NB4 (cell line): Measurements from ENCODE around the gene DIPK1C.

Source experiments
- DNase-seq: peaks from one replicate; pipeline ENCODE4 v3.0.0; 2010; ENCODE audit warnings: low read depth
- H3K4me3 ChIP-seq: one replicate; pipeline ENCODE4 v1.5.1; 2011; ENCODE audit warnings: mild to moderate bottlenecking, low read depth, low read length, moderate library complexity
- MYC ChIP-seq: IDR thresholded peaks from 2 replicates; pipeline ENCODE4 v1.6.1; 2011; ENCODE audit warnings: low read depth, low read length
- POLR2A ChIP-seq: IDR thresholded peaks from 2 replicates; pipeline ENCODE4 v1.6.1; 2011; ENCODE audit warnings: mild to moderate bottlenecking; ENCODE audit not compliant: insufficient read length; ENCODE audit errors: extremely low read depth
- TF ChIP-seq, protein P1 (sequence below): IDR thresholded peaks from one replicate; pipeline ENCODE4 v1.5.1; 2012; ENCODE audit warnings: low read depth, low read length
- TF ChIP-seq, protein P2 (sequence below): IDR thresholded peaks from 2 replicates; pipeline ENCODE4 v1.6.1; 2011; ENCODE audit warnings: low read depth, low read length

DIPK1C gene

DNA sequence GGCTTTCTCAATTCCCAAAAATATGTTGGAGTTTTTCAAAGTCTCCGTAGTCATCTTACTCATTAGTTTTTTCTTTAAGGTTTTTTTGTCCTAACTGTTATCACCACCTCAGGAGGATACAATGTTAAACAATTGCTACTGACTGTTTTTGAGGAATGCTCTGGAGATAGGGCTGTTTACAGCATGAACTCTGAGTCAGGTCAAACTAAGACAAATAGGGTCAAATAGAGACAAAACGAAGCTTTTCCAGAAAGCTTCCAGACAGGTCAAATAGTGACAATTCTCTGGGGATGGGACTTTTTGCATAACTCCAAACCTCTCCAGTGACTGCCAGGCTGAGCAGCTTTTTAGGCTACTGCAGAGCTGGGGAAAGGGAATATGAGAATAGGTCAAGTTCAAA lies 15.2 kb upstream of the DIPK1C start:
- no peak overlapping the region for H3K4me3 ChIP-seq
- no peak for TF ChIP-seq MYC
- no peak for DNase-seq

DNA sequence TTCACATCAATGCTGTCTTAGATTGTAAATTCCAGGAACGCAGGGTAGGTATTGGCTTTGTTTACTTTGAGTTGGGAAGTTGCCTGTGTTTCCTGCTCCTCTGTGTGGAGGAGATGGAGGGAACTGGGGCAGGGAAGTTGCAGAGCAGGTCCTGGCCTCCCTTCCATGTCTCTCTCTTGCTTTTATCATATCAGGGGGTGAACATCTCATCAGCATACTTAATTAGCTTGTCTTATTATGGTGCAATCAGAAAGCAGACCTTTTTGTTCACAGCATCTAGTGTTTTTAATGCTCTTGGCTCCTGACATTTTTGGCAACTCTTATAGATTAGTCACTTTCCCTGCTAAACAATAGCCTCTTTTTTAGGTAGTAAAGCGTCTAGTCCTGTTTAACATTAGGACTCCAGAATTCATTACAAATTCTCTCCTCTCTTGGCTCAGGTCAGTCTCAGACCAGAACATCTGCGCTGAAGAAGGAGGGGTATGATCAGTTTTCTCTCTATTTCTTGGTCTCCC lies 11.5 kb upstream of the DIPK1C start:
- no peak overlapping the region for H3K4me3 ChIP-seq
- no peak for DNase-seq
- TF ChIP-seq, protein P1, sequence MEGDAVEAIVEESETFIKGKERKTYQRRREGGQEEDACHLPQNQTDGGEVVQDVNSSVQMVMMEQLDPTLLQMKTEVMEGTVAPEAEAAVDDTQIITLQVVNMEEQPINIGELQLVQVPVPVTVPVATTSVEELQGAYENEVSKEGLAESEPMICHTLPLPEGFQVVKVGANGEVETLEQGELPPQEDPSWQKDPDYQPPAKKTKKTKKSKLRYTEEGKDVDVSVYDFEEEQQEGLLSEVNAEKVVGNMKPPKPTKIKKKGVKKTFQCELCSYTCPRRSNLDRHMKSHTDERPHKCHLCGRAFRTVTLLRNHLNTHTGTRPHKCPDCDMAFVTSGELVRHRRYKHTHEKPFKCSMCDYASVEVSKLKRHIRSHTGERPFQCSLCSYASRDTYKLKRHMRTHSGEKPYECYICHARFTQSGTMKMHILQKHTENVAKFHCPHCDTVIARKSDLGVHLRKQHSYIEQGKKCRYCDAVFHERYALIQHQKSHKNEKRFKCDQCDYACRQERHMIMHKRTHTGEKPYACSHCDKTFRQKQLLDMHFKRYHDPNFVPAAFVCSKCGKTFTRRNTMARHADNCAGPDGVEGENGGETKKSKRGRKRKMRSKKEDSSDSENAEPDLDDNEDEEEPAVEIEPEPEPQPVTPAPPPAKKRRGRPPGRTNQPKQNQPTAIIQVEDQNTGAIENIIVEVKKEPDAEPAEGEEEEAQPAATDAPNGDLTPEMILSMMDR, result no peak
- TF ChIP-seq, protein P2, sequence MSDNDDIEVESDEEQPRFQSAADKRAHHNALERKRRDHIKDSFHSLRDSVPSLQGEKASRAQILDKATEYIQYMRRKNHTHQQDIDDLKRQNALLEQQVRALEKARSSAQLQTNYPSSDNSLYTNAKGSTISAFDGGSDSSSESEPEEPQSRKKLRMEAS, result no peak
- TF ChIP-seq MYC, result no peak
- no peak for TF ChIP-seq POLR2A

DNA sequence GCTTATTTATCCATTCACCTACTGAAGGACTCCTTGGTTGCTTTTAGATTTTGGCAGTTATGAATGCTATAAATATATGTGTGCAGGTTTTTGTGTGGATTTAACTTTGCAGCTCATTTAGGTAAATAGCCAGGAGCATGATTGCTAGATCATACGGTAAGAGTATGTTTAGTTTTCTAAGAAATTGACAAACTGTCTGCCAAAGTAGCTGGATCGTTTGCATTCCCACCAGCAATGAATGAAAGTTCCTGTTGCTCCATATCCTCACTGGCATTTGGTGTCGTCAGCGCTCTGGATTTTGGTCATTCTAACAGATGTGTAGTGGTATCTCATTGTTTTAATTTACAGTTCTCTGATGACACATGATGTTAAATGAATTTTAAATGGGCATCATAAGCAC lies 8.7 kb upstream of the DIPK1C start:
- TF ChIP-seq, protein P2, result no peak
- TF ChIP-seq, protein P1, result no peak
- DNase-seq, result no peak
- no peak overlapping the region for H3K4me3 ChIP-seq

DNA sequence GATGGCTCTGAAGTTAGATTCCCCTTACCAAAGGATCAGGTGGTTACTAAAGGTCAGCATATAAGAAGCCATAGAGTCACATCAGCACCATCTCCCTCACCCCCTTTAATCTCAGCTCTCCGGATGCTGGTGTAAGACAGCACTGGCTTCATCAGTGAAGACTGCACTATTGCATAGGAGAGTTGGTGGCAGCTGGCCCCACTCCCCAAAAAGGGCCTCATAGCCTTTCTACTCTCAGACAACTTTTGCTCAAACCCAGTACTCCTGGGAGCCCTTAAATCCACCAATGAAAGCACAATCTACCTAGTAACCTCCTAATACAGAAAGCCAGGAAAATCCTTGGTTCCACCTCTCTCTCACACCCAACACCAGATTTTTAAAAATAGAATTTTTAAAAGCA lies 6.9 kb upstream of the DIPK1C start:
- DNase-seq, result no peak
- TF ChIP-seq, protein P2, result no peak
- TF ChIP-seq, protein P1, result no peak
- TF ChIP-seq POLR2A (no peak), MYC (no peak)
- no peak overlapping the region for H3K4me3 ChIP-seq

DNA sequence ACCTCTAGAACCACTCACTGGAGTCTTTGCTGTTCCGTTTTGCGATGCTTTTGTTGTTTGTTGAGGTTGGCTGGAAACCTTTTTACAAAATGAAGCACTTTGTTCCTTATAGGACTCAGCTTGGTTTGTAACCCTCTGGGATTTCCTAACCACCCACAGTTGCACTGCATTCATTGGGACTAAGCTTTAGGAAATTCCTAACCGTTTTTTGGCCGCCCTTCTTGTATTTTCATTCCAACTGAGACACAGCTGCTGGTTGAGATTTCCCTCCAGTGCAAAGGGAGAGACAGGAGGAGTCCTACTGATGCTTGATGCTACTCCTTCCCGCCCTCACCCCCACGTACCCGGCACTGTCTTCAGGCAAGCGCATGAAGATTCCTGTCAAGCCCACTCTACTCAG lies 6.1 kb upstream of the DIPK1C start:
- no peak for DNase-seq
- TF ChIP-seq MYC, result no peak
- no peak for TF ChIP-seq POLR2A
- TF ChIP-seq, protein P2, result no peak
- TF ChIP-seq, protein P1, result no peak
- no peak overlapping the region for H3K4me3 ChIP-seq

DNA sequence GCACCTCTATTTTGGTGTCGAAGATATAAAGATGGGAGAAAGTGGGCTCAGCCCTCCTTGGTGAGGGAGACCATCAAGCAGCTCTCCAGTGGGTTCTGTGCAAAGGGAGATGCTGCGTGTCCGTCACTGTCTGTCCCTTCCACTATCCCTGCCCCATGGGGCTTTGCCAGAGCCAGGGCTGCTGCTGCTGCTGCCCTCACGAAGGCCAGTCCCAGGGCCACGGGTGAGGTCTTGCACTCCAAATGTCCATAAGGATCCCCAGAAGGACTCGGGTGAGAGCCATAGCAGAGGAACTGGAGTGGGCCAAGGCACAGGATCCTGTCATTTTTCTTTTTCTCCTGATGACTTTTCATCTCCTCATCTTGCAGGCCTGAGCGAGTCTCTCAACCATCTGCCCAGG lies 3.7 kb upstream of the DIPK1C start:
- no peak for DNase-seq
- no peak overlapping the region for H3K4me3 ChIP-seq
- TF ChIP-seq, protein P1, result no peak
- TF ChIP-seq, protein P2, result no peak
- TF ChIP-seq MYC (no peak), POLR2A (no peak)
